NCI-H146 treated with DMSO at 0.1 percent for 48 hours (cell line): ENCODE measurements around the gene C20orf204.

Experiments used
- DNase-seq: peaks from one replicate; lab custom pipeline; 2025; ENCODE audit not compliant: unreplicated experiment; lab: John Stamatoyannopoulos, UW

C20orf204 gene

DNA sequence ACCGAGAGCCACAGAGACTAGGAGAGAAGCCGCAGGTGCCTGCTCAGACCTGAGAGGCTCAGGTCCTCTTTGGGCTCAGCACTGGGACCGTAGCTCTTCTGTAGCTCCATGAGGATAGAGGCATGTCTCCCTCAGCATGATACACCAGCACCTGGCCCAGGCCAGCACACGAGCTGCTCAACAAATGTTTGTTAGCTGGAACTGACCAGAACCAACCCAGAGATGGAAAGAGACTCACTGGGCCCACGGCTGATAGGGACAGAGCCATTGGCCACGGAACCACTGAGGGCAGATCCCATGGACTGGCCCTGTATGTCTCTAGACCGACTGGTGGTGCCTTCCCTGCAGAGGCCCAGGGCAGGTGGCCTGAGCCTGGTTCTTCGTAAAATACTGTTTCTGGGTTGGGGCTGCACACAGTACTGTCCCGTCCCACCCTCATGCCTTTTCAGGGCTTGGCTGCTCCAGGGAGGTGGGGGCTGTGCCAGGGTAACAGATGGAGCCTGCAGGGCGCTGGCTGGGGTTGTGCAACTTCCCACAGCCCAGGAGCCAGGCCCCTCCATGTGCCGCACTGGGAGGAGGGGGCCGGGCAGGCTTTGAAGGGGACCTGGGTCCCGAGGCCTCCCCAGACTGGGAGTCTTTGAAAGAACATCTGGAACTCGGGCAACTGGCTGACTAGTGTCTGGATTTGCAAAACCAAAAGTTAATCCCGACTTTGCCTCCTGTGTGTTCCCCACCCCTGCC, 5.2 kb downstream of the C20orf204 start:
- DNase-seq = no peak

DNA sequence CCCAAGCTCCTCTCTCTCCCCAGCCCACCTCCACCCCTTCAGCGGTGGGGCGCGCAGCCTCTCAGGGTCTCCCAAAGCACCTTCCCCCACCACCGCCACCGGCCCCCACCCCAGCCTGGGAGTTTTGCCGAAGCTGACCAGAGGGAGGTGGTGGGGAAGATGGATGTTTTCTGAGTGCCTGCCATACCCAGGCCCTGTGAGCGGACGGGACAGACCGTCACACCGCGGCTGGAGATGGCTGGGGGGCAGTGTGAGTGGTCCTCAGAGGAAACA, 5.7 kb downstream of the C20orf204 start:
- DNase-seq = no peak

DNA sequence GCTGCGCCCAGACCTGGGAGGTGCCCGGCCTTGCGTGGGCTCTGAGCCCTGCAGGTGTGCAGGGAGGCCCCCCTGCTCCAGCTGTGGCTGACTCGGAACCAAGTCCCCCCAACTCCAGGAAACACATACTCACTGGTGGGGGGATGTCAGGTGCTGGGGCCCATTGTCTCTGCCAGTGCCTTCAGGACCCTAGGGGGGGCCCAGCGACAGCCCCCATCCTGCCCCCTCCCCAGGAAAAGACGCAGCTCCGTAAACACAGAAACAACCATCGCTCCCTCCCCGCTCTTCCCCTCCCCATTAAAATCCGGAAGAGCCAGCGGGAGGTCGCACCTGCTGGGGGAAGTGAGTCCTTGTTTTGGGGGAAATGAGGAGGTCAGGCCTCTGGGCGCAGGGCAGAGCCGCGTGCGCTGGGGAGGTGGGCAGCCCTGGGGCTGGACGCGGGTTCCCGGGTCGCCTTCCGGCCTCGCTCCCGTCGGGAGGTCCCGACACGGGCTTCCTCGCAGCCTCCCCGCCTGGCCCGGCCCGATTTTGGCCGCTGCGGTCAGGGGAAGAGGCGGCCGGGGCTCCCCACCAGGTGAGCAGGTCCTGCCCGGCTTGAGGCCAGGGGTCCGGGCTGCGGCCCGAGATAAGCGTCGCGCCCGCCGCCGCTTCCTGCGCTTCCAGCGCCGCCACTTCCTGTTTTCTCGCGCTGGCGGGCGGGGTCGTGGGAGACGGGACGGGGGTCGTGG, 6.2 kb downstream of the C20orf204 start:
- DNase-seq = no peak

DNA sequence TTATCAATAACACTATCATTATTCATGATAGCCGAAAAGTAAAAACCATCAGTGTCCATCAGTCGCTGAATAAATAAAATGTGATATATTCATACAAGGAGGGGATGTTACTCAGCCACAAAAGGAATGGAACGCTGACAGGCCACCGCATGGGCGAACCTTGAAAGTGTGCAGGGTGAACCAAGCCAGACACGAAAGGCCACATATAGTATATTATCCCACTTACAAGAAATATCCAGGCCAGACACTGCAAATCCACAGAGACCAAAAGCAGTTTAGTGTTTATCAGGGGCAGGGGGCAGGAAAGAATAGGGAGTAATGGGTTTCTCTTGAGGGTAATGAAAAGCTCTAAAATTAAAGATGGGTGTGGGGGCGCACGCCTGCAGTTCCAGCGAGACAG, 7.8 kb downstream of the C20orf204 start:
- no peak for DNase-seq

DNA sequence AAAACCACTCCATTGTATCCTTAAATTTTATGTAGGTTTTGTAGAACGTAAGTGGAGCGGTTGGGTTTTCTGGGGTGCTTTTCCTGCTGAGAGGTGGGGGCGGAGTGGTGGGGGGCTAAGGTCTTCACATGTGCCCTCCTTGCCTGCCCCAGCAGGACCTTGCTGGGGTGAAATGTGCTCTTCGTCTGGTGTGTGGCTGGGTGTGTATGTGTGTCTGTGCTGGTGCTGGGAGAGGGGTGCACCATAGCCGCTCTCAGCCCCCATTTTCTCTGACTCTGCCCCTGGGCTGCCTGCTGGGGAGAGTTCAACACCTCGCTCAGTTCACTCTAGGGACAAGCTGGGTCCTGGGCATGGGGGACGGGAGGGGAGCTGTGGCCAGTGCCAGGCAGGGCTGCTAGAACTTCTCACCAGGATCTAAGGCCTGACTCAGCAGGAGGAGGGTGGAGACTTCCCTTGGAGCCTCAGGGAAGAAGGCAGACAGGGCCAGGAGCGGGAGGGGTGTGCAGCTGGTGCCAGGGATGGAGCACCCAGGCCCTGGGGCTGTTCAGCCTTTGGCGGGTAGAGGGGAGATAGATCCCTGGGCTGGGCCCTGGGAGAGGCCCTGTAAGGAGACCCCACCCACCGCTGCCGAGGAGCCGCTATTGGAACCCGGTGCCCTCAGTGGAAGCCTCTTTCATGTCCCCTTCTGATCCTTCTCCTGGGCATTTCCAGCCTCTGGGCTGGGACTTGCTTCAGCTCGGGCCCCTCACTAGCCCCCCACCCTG, 8.7 kb downstream of the C20orf204 start:
- DNase-seq = no peak

DNA sequence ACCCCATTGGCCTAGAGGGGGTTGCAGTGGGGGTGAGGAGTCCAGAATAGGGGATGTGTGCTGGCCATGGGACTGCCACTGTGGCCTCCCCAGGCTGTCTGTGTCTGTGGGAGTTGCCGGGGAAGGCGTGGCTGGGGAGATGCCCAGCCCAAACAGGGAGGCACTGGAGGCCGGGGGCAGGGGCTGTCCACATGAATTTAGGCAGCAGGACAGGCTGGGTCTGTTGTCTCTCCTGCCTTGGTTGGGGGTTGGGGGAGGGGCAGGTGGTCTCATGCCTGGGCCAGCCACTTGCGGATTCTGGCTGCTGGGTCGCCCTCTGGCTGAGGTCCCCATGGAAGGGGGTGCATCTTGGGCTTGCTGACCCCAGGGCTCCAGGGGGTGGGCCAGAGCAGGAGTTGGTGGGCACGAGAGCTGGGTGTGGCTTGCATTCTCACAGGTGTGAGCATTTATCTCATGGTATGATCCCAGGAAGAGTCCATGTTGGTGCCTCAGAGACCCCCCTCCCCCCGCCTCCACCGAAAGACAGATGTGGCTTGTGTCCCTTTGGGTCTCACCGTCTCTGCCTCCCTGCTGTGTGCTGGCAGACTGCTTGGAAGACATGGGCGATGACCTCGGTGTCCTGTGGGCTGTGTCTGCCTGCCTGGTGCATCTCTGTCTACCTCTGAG, 9.5 kb downstream of the C20orf204 start:
- no peak for DNase-seq

DNA sequence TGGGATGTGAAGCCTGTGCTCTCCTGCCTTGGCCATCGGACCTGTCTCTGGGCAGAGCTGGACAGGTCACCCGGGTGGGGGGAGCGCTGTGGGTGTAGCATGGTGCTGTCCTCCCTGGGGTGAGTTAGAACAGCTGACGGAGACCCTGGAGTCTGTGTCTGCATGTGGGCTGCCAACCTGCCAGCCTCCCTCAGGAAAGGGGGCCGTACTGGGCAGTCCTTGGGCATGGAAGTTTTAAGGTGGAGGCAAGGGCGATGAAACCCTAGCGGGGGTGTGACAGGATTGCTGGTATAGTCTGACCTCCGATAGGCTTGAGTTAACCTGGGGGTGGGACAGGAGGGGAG, 11.0 kb downstream of the C20orf204 start:
- no peak for DNase-seq

DNA sequence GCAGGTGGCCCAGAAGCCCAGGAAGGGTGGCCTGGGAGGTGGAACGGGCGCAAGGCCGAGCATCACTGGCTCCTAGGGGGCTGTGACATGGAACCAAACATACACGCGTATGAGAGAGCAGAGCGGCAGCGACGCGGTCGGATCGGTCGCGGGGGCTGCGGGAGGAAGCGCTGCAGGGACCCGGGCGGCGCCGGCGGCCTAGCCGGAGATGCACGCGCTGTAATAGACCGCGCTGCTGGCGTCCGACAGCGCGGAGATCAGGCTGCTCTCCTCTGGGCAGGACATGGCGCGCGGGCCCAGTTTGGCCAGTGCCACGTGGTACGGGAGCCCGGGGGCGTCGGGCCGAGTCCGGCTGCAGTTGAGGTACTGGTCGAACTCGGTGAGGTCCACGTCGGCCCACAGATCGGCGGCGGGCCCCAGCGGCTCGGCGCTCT, 12.0 kb downstream of the C20orf204 start:
- no peak for DNase-seq

DNA sequence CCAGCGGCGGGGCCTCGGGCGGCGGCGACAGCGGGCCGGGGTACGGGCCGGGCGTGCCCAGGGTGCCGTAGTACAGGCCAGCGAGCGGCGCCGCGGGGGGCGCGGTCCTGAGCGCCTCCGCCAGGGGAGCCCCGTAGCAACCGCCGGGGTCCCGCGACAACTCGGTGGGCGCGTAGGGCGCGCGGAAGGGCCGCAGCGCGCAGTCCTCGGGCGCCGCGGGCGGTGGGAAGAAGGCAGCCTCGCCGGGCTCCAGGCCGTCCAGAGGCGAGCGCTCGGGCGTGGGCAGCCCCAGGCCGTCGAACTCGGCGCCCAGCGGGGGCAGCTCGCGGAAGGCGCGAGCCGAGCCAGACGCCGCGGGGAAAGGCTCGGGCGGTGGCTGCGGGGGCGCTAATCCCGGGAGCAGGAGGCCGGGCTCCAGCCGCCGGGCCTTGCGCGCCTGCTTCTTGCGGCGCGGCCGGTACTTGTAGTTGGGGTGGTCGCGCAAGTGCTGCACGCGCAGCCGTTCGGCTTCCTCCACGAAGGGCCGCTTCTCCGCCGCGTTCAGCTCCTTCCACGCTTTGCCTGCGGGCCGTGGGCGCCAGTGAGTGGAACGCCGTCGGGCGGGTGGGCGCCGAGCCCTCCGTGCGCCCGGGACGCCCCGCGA, 12.5 kb downstream of the C20orf204 start:
- no peak for DNase-seq

DNA sequence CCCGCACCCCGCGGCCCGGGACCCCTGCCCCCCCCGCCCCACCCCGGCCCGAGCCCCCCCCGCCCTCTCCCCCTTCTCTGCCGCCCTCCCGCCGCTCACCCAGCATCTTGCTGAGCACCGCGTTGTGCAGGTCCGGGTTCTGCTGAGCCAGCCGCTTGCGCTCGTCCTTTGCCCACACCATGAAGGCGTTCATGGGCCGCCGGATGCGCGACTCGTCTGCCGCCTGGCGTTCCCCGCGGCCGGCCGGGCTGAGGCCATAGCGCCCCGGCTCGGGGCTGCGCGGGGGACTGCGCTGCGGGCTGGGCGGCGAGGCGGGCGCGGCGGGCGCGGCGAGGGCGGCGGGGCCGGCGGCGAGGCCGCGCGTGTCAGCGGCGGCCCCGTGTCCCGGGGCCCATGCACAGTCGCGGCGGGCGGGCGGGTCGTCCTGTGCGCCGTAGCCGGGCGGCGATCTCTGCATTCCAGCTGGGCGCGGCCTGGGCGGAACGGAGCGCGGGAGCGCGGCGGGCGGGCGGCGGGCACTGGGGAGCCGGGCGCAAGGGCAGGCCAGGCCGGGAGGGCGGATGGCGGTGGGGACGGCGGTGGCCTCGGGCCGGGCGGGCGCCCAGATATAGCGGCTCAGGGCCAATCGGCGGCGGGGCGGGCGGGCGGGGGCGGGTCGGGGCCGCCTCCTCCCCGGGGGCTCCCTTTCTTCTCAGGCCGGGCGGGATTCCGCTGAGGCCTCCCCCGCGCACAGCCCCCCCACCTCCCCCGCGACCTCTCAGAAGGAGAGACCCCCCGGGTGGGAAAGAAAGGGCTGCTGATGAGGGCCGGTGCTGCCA, 13.3 kb downstream of the C20orf204 start, which contains the start of gene SOX18:
Gene SOX18 (minus strand): TSS at position 580 of the 818 bp plus-strand sequence. CDS start 123 bp downstream, at position 457.
- no peak for DNase-seq

DNA sequence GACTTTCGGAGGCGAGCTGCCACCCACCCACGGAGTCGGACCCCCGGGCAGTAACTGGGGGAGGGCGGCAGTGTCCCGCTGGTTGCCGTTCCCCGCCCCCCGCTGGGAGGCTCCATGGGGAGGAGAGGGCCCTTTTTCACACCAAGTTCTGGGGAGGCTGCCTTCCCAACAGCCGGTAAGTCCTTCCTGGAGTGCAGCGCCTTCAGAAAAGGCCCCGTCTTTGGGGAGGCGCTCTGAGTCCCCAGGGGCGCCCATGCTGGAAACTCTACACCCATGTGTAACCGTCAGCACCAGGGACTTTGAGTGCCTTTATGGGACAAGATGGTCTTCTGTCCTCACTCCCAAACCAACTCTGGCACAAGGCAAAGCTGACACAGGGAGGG, 13.9 kb downstream of the C20orf204 start:
- no peak for DNase-seq

DNA sequence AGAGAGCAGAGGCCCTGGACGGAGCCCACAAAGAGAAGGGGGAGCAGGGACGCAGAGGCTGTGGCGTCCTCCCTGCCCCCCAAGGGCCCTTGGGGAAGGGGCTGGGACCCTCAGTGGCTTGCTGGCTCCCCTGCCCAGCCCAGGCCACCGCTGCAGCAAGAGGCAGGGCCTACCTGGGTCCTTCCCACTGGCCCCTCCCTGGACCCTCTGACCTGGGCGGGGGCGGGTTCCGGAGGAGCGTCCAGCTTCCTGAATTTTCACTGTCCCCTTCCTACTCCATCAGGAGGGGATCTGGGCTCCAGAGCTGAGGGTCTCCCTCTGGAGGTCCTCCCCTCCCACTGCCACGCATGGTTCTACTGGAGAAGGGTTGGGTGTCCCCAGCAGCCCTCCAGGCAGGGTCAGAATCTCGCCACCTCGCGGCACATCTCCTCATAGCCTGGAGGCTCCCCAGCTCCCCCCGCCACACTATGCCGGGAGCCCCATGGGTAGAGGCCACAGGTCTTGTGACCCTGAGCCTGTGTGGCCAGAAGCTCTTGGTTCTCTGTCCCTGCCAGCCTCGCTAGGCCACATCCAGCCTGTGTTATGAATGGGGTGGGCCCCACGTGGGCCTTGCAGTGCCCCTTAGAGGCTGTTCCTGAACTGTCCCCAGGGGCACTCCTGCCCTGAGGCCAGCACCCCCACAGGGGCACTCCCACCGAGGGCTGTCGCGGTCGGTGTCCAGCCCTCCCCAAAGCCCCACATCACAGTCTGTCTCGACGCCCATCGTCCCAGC, 14.5 kb downstream of the C20orf204 start:
- DNase-seq = no peak

DNA sequence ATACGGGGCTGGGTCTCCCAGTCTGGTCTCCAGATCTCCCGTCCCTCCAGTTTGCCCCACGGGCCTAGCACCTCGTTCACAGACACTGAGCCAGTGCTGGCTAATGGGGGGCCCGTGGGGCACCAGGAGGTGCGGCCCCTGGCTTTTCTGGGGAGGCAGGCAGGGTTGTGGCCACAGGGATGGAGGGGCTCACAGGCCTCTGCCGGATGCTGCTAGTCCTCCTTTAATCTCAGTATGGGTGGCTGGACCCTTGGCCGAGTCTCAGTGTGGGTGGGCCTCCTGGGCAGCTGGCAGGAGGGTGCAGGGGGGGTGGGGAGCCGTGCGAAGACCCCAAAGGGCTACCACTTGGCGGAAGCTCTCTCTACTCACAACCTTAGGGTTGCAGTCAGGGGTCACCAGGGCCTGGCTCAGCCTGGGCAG, 15.1 kb downstream of the C20orf204 start:
- DNase-seq = no peak

DNA sequence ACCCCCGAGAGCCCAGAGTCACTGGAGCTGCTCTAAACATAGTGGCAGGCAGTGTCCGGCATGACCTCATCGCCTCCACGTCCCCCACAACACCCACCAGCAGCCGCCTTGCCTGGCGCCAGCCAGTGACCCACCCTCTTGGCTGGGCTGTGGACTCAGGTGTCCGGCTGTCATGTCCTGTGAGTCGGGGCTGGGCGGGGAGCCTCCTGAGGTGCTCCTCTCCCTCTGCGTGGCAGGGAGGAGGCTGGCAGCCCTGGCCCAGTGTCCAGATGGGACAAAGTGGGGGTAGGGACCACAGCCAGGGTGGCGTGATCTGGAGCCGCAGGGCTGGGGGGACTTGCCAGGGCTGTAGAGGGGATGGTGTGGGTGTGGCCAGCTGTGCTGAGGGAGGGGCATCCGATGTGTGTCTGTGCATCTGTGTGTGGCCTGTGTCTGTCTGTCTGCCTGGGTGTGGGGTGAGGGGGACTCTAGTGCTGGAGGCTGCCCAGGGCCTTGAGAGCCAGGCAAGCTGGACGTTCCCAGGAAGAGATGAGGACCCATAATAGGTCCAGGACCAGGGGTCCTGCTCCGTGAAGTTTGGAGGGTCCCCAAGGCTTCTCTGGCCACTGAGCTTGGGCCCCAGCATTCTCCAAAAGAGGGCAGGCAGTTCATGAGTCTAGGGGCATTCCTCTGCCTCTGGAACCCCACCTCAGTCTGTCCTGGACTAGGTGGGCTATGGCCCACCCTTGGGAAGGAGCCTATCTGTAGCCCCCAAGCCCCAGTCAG, 15.8 kb downstream of the C20orf204 start:
- DNase-seq = no peak

DNA sequence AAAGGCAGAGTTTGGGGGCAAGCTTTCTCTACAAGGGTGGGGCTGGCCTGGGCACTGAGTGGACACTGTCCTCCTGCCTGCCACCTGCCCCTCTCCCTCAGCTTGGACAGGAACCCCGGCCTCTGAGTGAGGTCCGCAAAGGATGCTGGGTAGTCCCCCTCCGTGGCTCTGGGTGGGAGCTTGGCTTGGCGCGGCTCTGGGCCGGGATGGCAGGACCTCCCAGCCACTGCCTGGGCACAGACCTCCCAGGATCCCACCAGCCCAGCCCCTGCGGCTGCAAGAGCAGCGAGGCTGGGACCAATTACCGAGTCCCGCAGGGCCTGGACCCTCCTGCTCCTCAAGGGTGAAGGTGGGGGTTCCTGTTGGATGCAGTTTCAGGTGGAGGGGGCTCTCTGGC, 16.3 kb downstream of the C20orf204 start:
- no peak for DNase-seq

DNA sequence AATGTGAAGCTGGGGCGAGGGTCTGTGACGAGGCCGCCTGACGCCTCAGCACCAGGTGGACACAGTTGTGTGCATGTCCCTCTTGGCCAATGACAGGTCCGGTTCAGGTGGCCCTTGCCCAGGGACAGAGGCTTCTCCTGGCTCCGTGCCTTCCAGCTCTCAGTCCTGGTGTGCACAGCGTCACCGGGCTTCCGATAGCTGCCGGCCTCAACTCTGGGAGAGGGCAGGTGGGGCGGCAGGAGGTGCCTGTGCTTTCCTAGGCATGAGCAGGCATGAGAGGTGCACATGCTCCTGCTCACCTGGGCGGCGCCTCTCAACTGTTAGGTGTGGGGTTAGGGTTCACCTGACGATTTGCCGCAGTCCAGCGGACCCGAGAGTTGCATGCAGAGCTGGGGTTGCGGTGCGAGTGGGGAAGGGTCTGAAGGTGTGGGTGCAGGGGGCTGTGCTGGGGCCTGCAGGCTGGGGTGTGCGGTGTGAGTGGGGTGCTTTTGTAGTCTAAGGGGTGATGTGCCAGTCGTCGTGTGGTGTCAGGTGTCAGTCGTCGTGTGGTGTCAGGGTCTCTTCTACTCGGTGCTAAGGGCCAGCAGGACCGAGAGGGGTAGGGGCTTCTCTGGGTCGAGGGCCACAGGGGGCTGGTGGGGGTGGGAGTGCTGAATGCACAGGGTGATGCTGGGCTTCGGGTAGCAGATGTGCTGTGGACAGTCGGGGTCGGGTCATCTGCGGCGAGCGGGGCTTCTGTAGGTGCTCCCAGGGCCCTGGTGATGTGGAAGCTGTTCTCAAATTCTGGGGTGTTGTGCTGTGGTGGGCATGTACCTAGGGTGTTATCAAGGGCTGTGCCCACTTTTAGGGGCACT, 17.2 kb downstream of the C20orf204 start:
- DNase-seq = no peak

DNA sequence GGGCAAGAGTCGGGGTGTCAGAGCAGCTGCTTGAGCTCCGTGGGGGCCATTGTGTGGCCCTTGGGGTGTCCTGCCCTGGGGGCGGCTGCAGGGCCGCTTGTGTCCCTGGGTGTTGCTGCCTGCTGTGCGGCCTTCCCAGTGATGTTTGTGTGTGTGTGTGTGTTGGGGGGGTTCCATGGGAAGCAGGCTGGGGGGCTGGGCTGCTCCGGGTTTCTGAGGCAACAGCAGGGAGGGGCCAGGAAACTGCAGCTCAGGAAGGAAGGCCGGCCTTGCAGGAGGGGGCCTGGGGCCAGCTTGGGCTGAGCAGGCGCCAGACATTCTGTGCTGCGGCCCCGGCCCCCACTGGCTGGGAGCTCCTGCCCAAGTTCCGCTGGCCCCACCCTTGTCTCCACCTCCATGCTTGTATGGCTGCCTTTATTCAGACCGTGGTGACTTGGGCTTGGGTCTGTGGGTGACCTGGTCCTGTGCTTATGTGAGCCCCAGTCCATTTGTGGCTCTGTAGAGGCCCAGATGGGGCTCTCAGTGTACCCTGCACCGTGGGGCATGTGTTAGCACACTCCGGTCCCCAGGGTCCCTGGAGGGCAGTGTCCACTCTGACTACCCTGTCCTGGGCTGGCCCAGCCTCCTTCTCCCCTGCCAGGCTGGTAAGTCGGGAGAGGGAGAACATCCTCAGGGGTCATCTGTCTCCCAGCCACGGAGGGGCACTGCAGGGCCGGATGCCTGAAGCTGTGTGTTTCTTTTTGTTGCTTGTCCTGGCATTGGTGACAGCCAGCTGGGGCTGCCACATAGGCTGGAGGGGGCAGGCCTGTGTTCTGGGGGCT, 18.1 kb downstream of the C20orf204 start:
- no peak for DNase-seq
